GM12878 (cell line): ENCODE measurements around the gene ELP1. TPM values are rescaled to one million over a fixed set of nuclear protein-coding genes. Genes with fewer than 3 reads are reported as not detected.

ENCODE experiments used
- ATAC-seq: fragments of 200-7000 bp; cut with Tn5 transposase; 3 replicates; pipeline ENCODE4 v1.9.1; 2020; ENCODE audit warnings: mild to moderate bottlenecking, moderate library complexity
- BruUV-seq: library from RNA; stranded (reverse); fragments of 400-500 nt; replicated peaks from 2 replicates; lab custom pipeline; 2021; lab: Mats Ljungman, UMichigan
- CTCF ChIA-PET: fragments of 300-600 bp; sonication (Branson Sonifier 250); formaldehyde crosslinking; extraction: SDS; loops from one replicate; lab custom pipeline; 2021; ENCODE audit warnings: inconsistent platforms; lab: Yijun Ruan, JAX
- POLR2A ChIA-PET: fragments of 350-600 bp; formaldehyde crosslinking; extraction: SDS; loops from one replicate; lab custom pipeline; 2021; ENCODE audit warnings: inconsistent platforms; lab: Charles Lee
- RAD21 ChIA-PET: fragments of 300-600 bp; sonication (Branson Sonifier 250); formaldehyde crosslinking; loops from one replicate; lab custom pipeline; 2023; ENCODE audit warnings: antibody characterized with exemption; ENCODE audit not compliant: unreplicated experiment; lab: Charles Lee
- SMC1A ChIA-PET: fragments of 300-600 bp; sonication (Branson Sonifier 250); formaldehyde crosslinking; loops from one replicate; lab custom pipeline; 2023; ENCODE audit not compliant: unreplicated experiment, uncharacterized antibody; lab: Charles Lee
- DNase-seq: peaks from one replicate; pipeline ENCODE4 v3.0.0-alpha.2; 2011; ENCODE audit warnings: low read depth, low spot score
- FAIRE-seq: peaks from 3 replicates; lab custom pipeline; 2011; peaks lifted over from hg19 to GRCh38; lab: Jason Lieb, UNC
- H2AFZ ChIP-seq: 2 replicates; pipeline ENCODE4 v1.6.0; 2011; ENCODE audit warnings: low read depth, low read length, control low read depth; ENCODE audit not compliant: control insufficient read depth
- H3K27ac ChIP-seq: 2 replicates; pipeline ENCODE4 v1.5.1; 2011; ENCODE audit warnings: control low read depth; ENCODE audit not compliant: control insufficient read depth, insufficient read depth
- H3K27me3 ChIP-seq, 2 experiments: replicated peaks in 1 of 2; 2 replicates each; pipeline versions ENCODE4 v1.6.0 to v1.6.1; 2011; ENCODE audit warnings: low read length in 1 of 2; ENCODE audit not compliant: control insufficient read depth in 2 of 2, insufficient read depth in 2 of 2
- H3K36me3 ChIP-seq, 2 experiments: 2 replicates each; pipeline ENCODE4 v1.5.1; 2011; ENCODE audit warnings: low read length in 1 of 2; ENCODE audit not compliant: control insufficient read depth in 2 of 2, insufficient read depth in 2 of 2
- H3K4me1 ChIP-seq: 2 replicates; pipeline ENCODE4 v1.6.1; 2011; ENCODE audit warnings: mild to moderate bottlenecking, low read length, moderate library complexity, mixed read lengths; ENCODE audit not compliant: control insufficient read depth, insufficient read depth
- H3K4me2 ChIP-seq: 2 replicates; pipeline ENCODE4 v1.6.0; 2011; ENCODE audit warnings: control low read depth; ENCODE audit not compliant: control insufficient read depth, insufficient read depth
- H3K4me3 ChIP-seq: fragments of 200-600 bp; sonication (generic); 2 replicates; pipeline ENCODE4 v1.5.1; 2016
- H3K79me2 ChIP-seq: 2 replicates; pipeline ENCODE4 v1.6.0; 2011; ENCODE audit warnings: low read length; ENCODE audit not compliant: control insufficient read depth, insufficient read depth
- H3K9ac ChIP-seq: 2 replicates; pipeline ENCODE4 v1.8.0; 2011; ENCODE audit warnings: low read length, control low read depth, mixed read lengths; ENCODE audit not compliant: control insufficient read depth, insufficient read depth
- H3K9me3 ChIP-seq: replicated peaks from 3 replicates; pipeline ENCODE4 v1.5.1; 2011; ENCODE audit warnings: mild to moderate bottlenecking, low read length; ENCODE audit not compliant: control insufficient read depth, insufficient read depth
- H4K20me1 ChIP-seq: 2 replicates; pipeline ENCODE4 v1.6.0; 2011; ENCODE audit not compliant: control insufficient read depth, insufficient read depth
- ASH2L ChIP-seq: fragments of 300-600, 200-600 bp; sonication (generic); IDR thresholded peaks from 2 replicates; pipeline ENCODE4 v1.6.1; 2017; ENCODE audit warnings: low read depth, mild to moderate bottlenecking, borderline replicate concordance
- BACH1 ChIP-seq: fragments of 450-650 bp; IDR thresholded peaks from 2 replicates; pipeline ENCODE4 v1.6.1; 2017; ENCODE audit warnings: mild to moderate bottlenecking, borderline replicate concordance
- CEBPB ChIP-seq, 2 experiments: fragments of 150-350 bp in 1 of 2; IDR thresholded peaks; 2 replicates each; pipeline ENCODE4 v1.6.1; 2012 to 2014; ENCODE audit warnings: low read depth in 2 of 2, low read length in 2 of 2, borderline replicate concordance in 1 of 2, inconsistent platforms in 1 of 2
- CHD1 ChIP-seq: IDR thresholded peaks from 2 replicates; pipeline ENCODE4 v1.6.1; 2012; ENCODE audit warnings: low read depth, low read length, improper control_type of control experiment
- CREB1 ChIP-seq: IDR thresholded peaks from 2 replicates; pipeline ENCODE4 v1.6.1; 2012; ENCODE audit warnings: low read depth, mild to moderate bottlenecking, inconsistent platforms
- ETV6 ChIP-seq, 2 experiments: fragments of 450-650 bp in 1 of 2; IDR thresholded peaks in 1 of 2; conservative IDR thresholded peaks in 1 of 2; 2 replicates each; pipeline ENCODE4 v1.6.1; 2014; ENCODE audit warnings: antibody characterized with exemption in 1 of 2, borderline replicate concordance in 1 of 2, low read depth in 1 of 2, mild to moderate bottlenecking in 1 of 2, moderate library complexity in 1 of 2
- GABPA ChIP-seq: IDR thresholded peaks from 2 replicates; pipeline ENCODE4 v1.6.1; 2014; ENCODE audit warnings: antibody characterized with exemption, low read depth, mild to moderate bottlenecking, inconsistent platforms
- HDAC6 ChIP-seq: fragments of 200-600 bp; sonication (generic); IDR thresholded peaks from one replicate; pipeline ENCODE4 v1.8.0; 2017; ENCODE audit warnings: antibody characterized with exemption; ENCODE audit not compliant: unreplicated experiment
- IKZF2 ChIP-seq, 2 experiments: fragments of 450-650 bp; IDR thresholded peaks; 2 replicates each; pipeline ENCODE4 v1.6.1; 2017; ENCODE audit warnings: mild to moderate bottlenecking in 2 of 2, moderate library complexity in 2 of 2
- MEF2B ChIP-seq: fragments of 450-650 bp; IDR thresholded peaks from 2 replicates; pipeline ENCODE4 v1.6.1; 2018; ENCODE audit warnings: mild to moderate bottlenecking, moderate library complexity; ENCODE audit not compliant: partially characterized antibody, poor library complexity, severe bottlenecking
- NR2C1 ChIP-seq: fragments of 450-650 bp; IDR thresholded peaks from 2 replicates; pipeline ENCODE4 v1.6.1; 2017; ENCODE audit warnings: antibody characterized with exemption, mild to moderate bottlenecking, moderate library complexity
- POLR2AphosphoS2 ChIP-seq: IDR thresholded peaks from 2 replicates; pipeline ENCODE4 v1.6.1; 2011; ENCODE audit warnings: low read depth, mild to moderate bottlenecking, low read length, improper control_type of control experiment, moderate library complexity
- RAD21 ChIP-seq: IDR thresholded peaks from 2 replicates; pipeline ENCODE4 v1.6.1; 2011; ENCODE audit warnings: mild to moderate bottlenecking, low read depth, low read length, moderate library complexity; ENCODE audit not compliant: insufficient read depth
- SREBF1 ChIP-seq: IDR thresholded peaks from 2 replicates; pipeline ENCODE4 v1.6.1; 2012; ENCODE audit warnings: mild to moderate bottlenecking, low read length
- STAT1 ChIP-seq: fragments of 450-650 bp; conservative IDR thresholded peaks from 2 replicates; pipeline ENCODE4 v1.6.1; 2014; ENCODE audit warnings: antibody characterized with exemption, mild to moderate bottlenecking
- ZNF217 ChIP-seq: fragments of 450-650 bp; IDR thresholded peaks from 2 replicates; pipeline ENCODE4 v1.6.1; 2017; ENCODE audit warnings: antibody characterized with exemption, mild to moderate bottlenecking
- ZNF24 ChIP-seq: fragments of 450-650 bp; IDR thresholded peaks from 2 replicates; pipeline ENCODE4 v1.6.1; 2017; ENCODE audit warnings: antibody characterized with exemption, mild to moderate bottlenecking
- ZNF622 ChIP-seq: fragments of 450-650 bp; IDR thresholded peaks from 2 replicates; pipeline ENCODE4 v1.6.1; 2017; ENCODE audit warnings: mild to moderate bottlenecking, inconsistent platforms
- WGBS: methylation state at CpG from one replicate; pipeline ENCODE4 v1.1.6; 2016; ENCODE audit warnings: low lambda C conversion rate; ENCODE audit not compliant: insufficient replicate concordance, insufficient coverage; ENCODE audit errors: missing lambda C conversion rate; 5-methylcytosine and 5-hydroxymethylcytosine counted together
- in situ Hi-C: fragments of 300-500 bp; cut with MboI; formaldehyde crosslinking; loops from 9 replicates; pipeline ENCODE4 v1.14.3; 2018; ENCODE audit warnings: mixed read lengths
- intact Hi-C: fragments of 100-400 bp; cut with micrococcal nuclease; formaldehyde crosslinking; loops from one replicate; pipeline ENCODE4 v1.14.2; 2022; ENCODE audit not compliant: unreplicated experiment
- polyA plus RNA-seq, 11 experiments: library from polyadenylated mRNA; depleted of rRNA in 4 of 11; unstranded in 6 of 11; stranded (reverse) in 5 of 11; fragments of >200 nt; fragmentation: Nextera tagmentation in 4 of 11; fragmentation: Illumina TruSeq in 1 of 11; extraction: Ambion mirVana in 4 of 11; extraction: Trizol in 1 of 11; gene quantifications; 1 replicate in 1 of 11; 2 replicates in 10 of 11; pipeline versions ENCODE4 v1.2.1 to v1.2.3, GENCODE V29; 2011 to 2016; ENCODE audit warnings: inconsistent platforms in 2 of 11, missing spikeins in 2 of 11, low read depth in 1 of 11
- total RNA-seq, 4 experiments: library from RNA; depleted of rRNA in 3 of 4; stranded (reverse); fragments of >200 nt in 3 of 4; fragmentation: Illumina TruSeq in 1 of 4; extraction: Trizol in 1 of 4; gene quantifications; 2 replicates each; pipeline versions ENCODE4 v1.2.1 to v1.2.3, GENCODE V29; 2013 to 2021
- TF ChIP-seq, protein P1 (sequence below): IDR thresholded peaks from 2 replicates; pipeline ENCODE4 v1.6.1; 2012; ENCODE audit warnings: low read depth, low read length, improper control_type of control experiment

The ELP1 gene
- total and polyA plus RNA-seq, 10 of the 15 experiments (the other 5 are each of a cell fraction or from before 2014, with no cell fraction given): 9.7 to 29.9 (median 26.0) TPM

DNA sequence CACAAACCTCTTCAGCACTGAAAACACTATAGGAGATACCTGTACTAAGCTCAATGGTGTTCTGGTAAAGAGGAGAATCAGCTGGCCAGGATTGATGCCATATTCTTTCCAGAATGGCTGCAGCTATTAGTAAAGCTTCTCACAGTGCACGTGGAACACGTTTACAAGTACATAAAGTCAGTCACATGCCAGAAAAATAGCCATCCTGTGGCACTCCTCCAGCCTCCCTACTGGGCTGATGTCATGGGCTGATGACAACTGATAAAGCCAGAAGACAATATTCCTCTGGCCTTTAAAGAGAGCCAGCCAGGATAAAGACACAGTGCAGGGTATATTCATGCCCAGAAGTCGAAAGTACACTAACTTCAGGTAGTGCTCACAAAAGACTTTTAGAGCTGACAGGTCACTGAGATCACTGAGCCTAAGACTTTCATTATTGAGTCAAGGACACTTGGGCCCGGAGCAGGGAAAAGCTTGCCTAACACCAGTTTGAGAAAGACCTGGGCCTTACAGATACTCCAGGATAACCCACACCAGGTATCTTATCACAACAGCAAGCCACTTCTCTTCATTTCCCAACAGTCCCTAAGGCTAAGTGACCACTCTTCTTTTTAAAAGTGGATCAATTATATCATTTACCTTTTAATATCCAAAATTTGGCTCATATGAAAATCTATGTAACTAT is 29.7 kb upstream of the ELP1 start:
- ATAC-seq: no peak
- TF ChIP-seq STAT1 (no peak), HDAC6 (no peak), CEBPB (IDR thresholded peaks at IDR 0.05; ENCODE audit: borderline replicate concordance in 1 of 2, low read depth in 2 of 2, low read length in 2 of 2) (no peak), ASH2L (no peak), IKZF2 (IDR thresholded peaks at IDR 0.05) (no peak), CREB1 (no peak), CHD1 (no peak), BACH1 (no peak), ZNF622 (no peak), POLR2AphosphoS2 (no peak), RAD21 (no peak), NR2C1 (no peak), ZNF217 (no peak), MEF2B (no peak), SREBF1 (no peak), GABPA (no peak), ETV6 (conservative IDR thresholded peaks at IDR 0.05 in 1 of 2, IDR thresholded peaks at IDR 0.05 in 1 of 2; ENCODE audit: borderline replicate concordance in 1 of 2, low read depth in 1 of 2) (no peak), ZNF24 (no peak)
- TF ChIP-seq, protein P1, sequence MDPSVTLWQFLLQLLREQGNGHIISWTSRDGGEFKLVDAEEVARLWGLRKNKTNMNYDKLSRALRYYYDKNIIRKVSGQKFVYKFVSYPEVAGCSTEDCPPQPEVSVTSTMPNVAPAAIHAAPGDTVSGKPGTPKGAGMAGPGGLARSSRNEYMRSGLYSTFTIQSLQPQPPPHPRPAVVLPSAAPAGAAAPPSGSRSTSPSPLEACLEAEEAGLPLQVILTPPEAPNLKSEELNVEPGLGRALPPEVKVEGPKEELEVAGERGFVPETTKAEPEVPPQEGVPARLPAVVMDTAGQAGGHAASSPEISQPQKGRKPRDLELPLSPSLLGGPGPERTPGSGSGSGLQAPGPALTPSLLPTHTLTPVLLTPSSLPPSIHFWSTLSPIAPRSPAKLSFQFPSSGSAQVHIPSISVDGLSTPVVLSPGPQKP: no peak
- no peaks in the 10 kb centered on the region for H3K27me3 ChIP-seq
- no peaks in the 10 kb centered on the region for H3K79me2 ChIP-seq
- ChIA-PET RAD21 (no interaction called here), SMC1A (interaction anchor here (2.3 kb wide), 1 partner anchor 10 kb away, joined by 9 read pairs; no protein-coding TSS in a partner anchor), CTCF (interaction anchor here (3.1 kb wide), 1 partner anchor 10 kb away, joined by 20 read pairs; no protein-coding TSS in a partner anchor), POLR2A (no interaction called here)
- H2AFZ ChIP-seq: no peak overlapping the region
- H3K4me1 ChIP-seq: no peaks in the 10 kb centered on the region
- FAIRE-seq: no peak
- intact Hi-C loops (no loop called here), in situ Hi-C loops (no loop called here)
- no peak overlapping the region for H3K9ac ChIP-seq
- no peaks in the 10 kb centered on the region for H3K36me3 ChIP-seq
- DNase-seq: no peak
- H4K20me1 ChIP-seq: no peaks in the 10 kb centered on the region
- WGBS: 98% methylated on average over 4 of the region's 4 CpGs
- H3K4me2 ChIP-seq: no peak overlapping the region
- H3K27ac ChIP-seq: no peak overlapping the region
- H3K4me3 ChIP-seq: no peak overlapping the region
- no peaks in the 10 kb centered on the region for H3K9me3 ChIP-seq
- BruUV-seq: no TSS peak
